Measurements from ENCODE around the gene DNER. TPM values are rescaled to one million over a fixed set of nuclear protein-coding genes. Genes with fewer than 3 reads are reported as not detected.

Gene DNER
- total and polyA plus RNA-seq, 2 of the 4 experiments (the other 2 are of a cell fraction) = under 0.01 to 0.14 TPM

GRCh38 chr2:229610333-229610732, 104.0 kb downstream of the DNER start:
- dilution Hi-C loops (cut with HindIII; ENCODE audit: low sequenced_read_pairs, unreplicated experiment) (no loop called here), in situ Hi-C loops (cut with MboI; ENCODE audit: low sequenced_read_pairs) (no loop called here), intact Hi-C loops (cut with micrococcal nuclease) (no loop called here)
- H2AFZ ChIP-seq (replicated peaks; ENCODE audit: low read length, poor library complexity) = no peak overlapping the region
- peak; percentile 42 for DNase-seq
- POLR2A ChIA-PET (ENCODE audit: unreplicated experiment) = no interaction called here
- no peak overlapping the region for H2BK20ac ChIP-seq (ENCODE audit: low read depth, low read length)
- H4K8ac ChIP-seq (ENCODE audit: low read depth in 2 of 2, low read length in 2 of 2) = no peak overlapping the region
- no TSS peak for BruUV-seq (replicated peaks)
- H3K36me3 ChIP-seq (ENCODE audit: control insufficient read depth, insufficient read depth, low read length) = no peaks in the 10 kb centered on the region
- CTCF ChIA-PET = no interaction called here
- H3K27me3 ChIP-seq (ENCODE audit: control insufficient read depth, insufficient read depth, low read length) = no peaks in the 10 kb centered on the region
- no peak overlapping the region for H2BK15ac ChIP-seq (ENCODE audit: low read depth, low read length)
- 96% methylated on average over 4 of the region's 12 CpGs; no CpG with 5 or more reads in 1 of the 2 experiments for WGBS, 2 experiments (ENCODE audit: extremely low coverage in 2 of 2, insufficient read length in 1 of 2)
- H3K4me3 ChIP-seq (ENCODE audit: insufficient read depth, low read depth, low read length) = no peak overlapping the region
- H4K91ac ChIP-seq (ENCODE audit: insufficient read depth, low read depth, low read length) = no peak overlapping the region
- no peak overlapping the region for H3K4me2 ChIP-seq (ENCODE audit: low read depth, low read length)
- H3K18ac ChIP-seq (ENCODE audit: low read depth, low read length) = no peak overlapping the region
- no peak overlapping the region for H3K56ac ChIP-seq (ENCODE audit: extremely low read depth, insufficient read depth, low read length)
- no peak overlapping the region for H3K9ac ChIP-seq (ENCODE audit: low read depth, low read length)
- H4K5ac ChIP-seq (ENCODE audit: low read depth, low read length) = no peak overlapping the region
- H3K9me1 ChIP-seq (ENCODE audit: insufficient read depth, low read length) = no peaks in the 10 kb centered on the region
- no peaks in the 10 kb centered on the region for H4K20me1 ChIP-seq (ENCODE audit: insufficient read depth, low read length)
- H3K23ac ChIP-seq (ENCODE audit: low read depth, low read length) = no peak overlapping the region
- H3K79me1 ChIP-seq (ENCODE audit: low read depth in 1 of 2, low read length in 2 of 2) = no peaks in the 10 kb centered on the region
- H3K9me3 ChIP-seq (ENCODE audit: control insufficient read depth, insufficient read depth, low read length) = peaks cover 10% of the 10 kb centered on the region
- H3K4me1 ChIP-seq (ENCODE audit: control insufficient read depth, insufficient read depth, low read length) = no peaks in the 10 kb centered on the region
- no peak overlapping the region for H3K27ac ChIP-seq (ENCODE audit: insufficient read depth, low read length)
- no peak overlapping the region for H2BK120ac ChIP-seq (ENCODE audit: low read depth, low read length)
- H2AK9ac ChIP-seq (replicated peaks; ENCODE audit: low read depth, low read length, poor library complexity) = peak overlapping the region; percentile 13
- ATAC-seq (ENCODE audit: low read depth) = no peak
- TF ChIP-seq CTCF (conservative IDR thresholded peaks at IDR 0.05; ENCODE audit: low read depth, low read length) (no peak), RFX5 (IDR thresholded peaks at IDR 0.05; ENCODE audit: low read depth, low read length) (no peak), BHLHE40 (IDR thresholded peaks at IDR 0.05; ENCODE audit: low read depth, low read length) (no peak), CEBPB (IDR thresholded peaks at IDR 0.05; ENCODE audit: low read depth, low read length) (no peak), MAZ (IDR thresholded peaks at IDR 0.05; ENCODE audit: borderline replicate concordance, low read depth, low read length) (no peak), USF2 (IDR thresholded peaks at IDR 0.05; ENCODE audit: low read depth, low read length) (no peak), NFE2L2 (IDR thresholded peaks at IDR 0.05; ENCODE audit: low read depth, low read length) (no peak)
- no peak overlapping the region for H2AK5ac ChIP-seq (ENCODE audit: low read depth, low read length)
- H3K14ac ChIP-seq (replicated peaks; ENCODE audit: low read depth, low read length) = no peak overlapping the region
- no peak overlapping the region for H3K4ac ChIP-seq (ENCODE audit: low read depth, low read length)
- no peak overlapping the region for H2BK5ac ChIP-seq (ENCODE audit: low read depth, low read length, poor library complexity, severe bottlenecking)

Measured in IMR-90 (cell line).